ENCODE results near the gene LMX1A.

DNA sequence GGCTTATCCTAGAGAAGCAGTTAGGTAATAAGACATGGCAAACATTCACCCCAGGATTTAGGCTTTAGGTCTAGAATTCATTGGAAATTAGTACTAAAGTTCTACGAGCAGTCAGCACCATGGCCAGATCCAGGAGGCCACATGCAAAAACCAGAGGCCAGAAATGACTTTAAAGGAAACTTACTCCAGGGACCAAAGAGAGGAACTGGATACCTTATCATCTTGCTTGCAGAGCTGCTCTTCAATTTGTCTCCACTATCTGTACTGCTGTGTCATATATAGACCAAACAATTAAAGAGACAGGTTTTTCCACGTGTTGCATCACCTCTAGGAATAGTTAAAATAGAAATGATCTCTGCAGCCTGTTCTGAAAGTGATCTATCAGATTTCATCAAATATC is 127.8 kb downstream of the LMX1A start:
- no peak for TF ChIP-seq EZH2 (IDR thresholded peaks at IDR 0.05; ENCODE audit: borderline replicate concordance, insufficient read depth, low read depth, low read length, poor library complexity, severe bottlenecking)
- TF ChIP-seq, protein P1, sequence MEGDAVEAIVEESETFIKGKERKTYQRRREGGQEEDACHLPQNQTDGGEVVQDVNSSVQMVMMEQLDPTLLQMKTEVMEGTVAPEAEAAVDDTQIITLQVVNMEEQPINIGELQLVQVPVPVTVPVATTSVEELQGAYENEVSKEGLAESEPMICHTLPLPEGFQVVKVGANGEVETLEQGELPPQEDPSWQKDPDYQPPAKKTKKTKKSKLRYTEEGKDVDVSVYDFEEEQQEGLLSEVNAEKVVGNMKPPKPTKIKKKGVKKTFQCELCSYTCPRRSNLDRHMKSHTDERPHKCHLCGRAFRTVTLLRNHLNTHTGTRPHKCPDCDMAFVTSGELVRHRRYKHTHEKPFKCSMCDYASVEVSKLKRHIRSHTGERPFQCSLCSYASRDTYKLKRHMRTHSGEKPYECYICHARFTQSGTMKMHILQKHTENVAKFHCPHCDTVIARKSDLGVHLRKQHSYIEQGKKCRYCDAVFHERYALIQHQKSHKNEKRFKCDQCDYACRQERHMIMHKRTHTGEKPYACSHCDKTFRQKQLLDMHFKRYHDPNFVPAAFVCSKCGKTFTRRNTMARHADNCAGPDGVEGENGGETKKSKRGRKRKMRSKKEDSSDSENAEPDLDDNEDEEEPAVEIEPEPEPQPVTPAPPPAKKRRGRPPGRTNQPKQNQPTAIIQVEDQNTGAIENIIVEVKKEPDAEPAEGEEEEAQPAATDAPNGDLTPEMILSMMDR (IDR thresholded peaks at IDR 0.05), result no peak

Data from B cell (primary cell).